ENCODE data around the gene KLHDC1. TPM values are rescaled to one million over a fixed set of nuclear protein-coding genes. Genes with fewer than 3 reads are reported as not detected.

Gene KLHDC1
- total RNA-seq, 2 donors from 2014 or later = 1.0 to 2.0 TPM

Other genes with a start within 250 kb of the KLHDC1 start
- gene RPS29, start 106.7 kb upstream of the KLHDC1 start, total RNA-seq = 1,000 to 10,000 TPM; 2,240 to 2,407 TPM
- 10 to 100 TPM; 23.3 to 47.4 TPM for gene LRR1, start 94.2 kb upstream of the KLHDC1 start, total RNA-seq
- gene RPL36AL, start 72.5 kb upstream of the KLHDC1 start, total RNA-seq = 100 to 1,000 TPM; 206 to 219 TPM
- 10 to 100 TPM; 30.6 to 37.2 TPM for gene MGAT2, start 72.3 kb upstream of the KLHDC1 start, total RNA-seq
- 1 to 10 TPM; 7.2 to 8.0 TPM for gene DNAAF2, start 57.9 kb upstream of the KLHDC1 start, total RNA-seq
- 10 to 100 TPM; 46.1 to 47.6 TPM for gene POLE2, start 4.9 kb upstream of the KLHDC1 start, total RNA-seq
- gene KLHDC2, start 75.0 kb downstream of the KLHDC1 start, total RNA-seq = 10 to 100 TPM; 19.1 to 20.6 TPM
- 10 to 100 TPM; 71.3 to 79.1 TPM for gene NEMF, start 159.7 kb downstream of the KLHDC1 start, total RNA-seq
- 100 to 1,000 TPM; 154 to 156 TPM for gene ARF6, start 200.0 kb downstream of the KLHDC1 start, total RNA-seq